Measurements from ENCODE around the gene WIF1.

DNA sequence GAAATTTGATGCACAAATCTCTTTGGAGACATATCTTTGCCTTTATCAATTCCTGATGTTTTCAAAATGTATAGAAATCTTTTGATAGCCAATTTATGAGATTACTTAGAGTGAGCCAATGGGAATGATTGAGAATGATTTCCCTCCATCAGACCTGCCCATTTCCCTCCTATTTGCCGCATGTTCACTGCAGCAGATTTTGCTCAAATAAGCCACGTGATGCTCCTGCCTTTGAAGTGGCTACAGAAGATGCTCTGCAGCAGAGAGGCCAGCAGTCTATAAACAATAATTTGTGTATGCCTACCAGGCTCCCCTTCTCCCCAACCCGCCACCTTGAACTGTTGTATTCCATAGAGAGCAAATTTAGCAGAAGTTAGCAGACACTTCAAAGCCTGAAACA lies 21.9 kb downstream of the WIF1 start:
- TF ChIP-seq, protein P1, sequence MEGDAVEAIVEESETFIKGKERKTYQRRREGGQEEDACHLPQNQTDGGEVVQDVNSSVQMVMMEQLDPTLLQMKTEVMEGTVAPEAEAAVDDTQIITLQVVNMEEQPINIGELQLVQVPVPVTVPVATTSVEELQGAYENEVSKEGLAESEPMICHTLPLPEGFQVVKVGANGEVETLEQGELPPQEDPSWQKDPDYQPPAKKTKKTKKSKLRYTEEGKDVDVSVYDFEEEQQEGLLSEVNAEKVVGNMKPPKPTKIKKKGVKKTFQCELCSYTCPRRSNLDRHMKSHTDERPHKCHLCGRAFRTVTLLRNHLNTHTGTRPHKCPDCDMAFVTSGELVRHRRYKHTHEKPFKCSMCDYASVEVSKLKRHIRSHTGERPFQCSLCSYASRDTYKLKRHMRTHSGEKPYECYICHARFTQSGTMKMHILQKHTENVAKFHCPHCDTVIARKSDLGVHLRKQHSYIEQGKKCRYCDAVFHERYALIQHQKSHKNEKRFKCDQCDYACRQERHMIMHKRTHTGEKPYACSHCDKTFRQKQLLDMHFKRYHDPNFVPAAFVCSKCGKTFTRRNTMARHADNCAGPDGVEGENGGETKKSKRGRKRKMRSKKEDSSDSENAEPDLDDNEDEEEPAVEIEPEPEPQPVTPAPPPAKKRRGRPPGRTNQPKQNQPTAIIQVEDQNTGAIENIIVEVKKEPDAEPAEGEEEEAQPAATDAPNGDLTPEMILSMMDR (conservative IDR thresholded peaks at IDR 0.05; ENCODE audit: low read length): no peak
- no peak for TF ChIP-seq EZH2phosphoT487 (IDR thresholded peaks at IDR 0.05; ENCODE audit: borderline replicate concordance)
